ENCODE data around the gene C1QBP. TPM values are rescaled to one million over a fixed set of nuclear protein-coding genes. Genes with fewer than 3 reads are reported as not detected.

The C1QBP gene
- 100 to 1,000 TPM; 663 to 755 (median 712) TPM for total RNA-seq

GRCh38 chr17:5438716-5439445 is at the start of gene C1QBP:
Gene C1QBP (minus strand): TSS chr17:5439155. CDS start chr17:5439073, 82 bp downstream.
- peak; percentile 91 for DNase-seq
- H3K9me3 Mint-ChIP-seq: no peaks in the 10 kb centered on the region
- H3K27me3 Mint-ChIP-seq (ENCODE audit: low read depth): no peaks in the 10 kb centered on the region
- ATAC-seq: peak; percentile 90 to 91
- H3K36me3 Mint-ChIP-seq (ENCODE audit: insufficient read depth): peaks cover 41% of the 10 kb centered on the region
- H3K4me3 Mint-ChIP-seq: peak within 1 kb of the TSS; percentile 92
- H3K4me1 Mint-ChIP-seq (ENCODE audit: low read depth): peaks cover 33% of the 10 kb centered on the region

GRCh38 chr17:5488752-5489151 is 49.8 kb upstream of the C1QBP start:
- ATAC-seq (no peak), DNase-seq (no peak)
- H3K27me3 Mint-ChIP-seq (ENCODE audit: low read depth): no peaks in the 10 kb centered on the region
- no peak overlapping the region for H3K4me3 Mint-ChIP-seq
- H3K9me3 Mint-ChIP-seq: peaks cover 4% of the 10 kb centered on the region
- peaks cover 20% of the 10 kb centered on the region for H3K36me3 Mint-ChIP-seq (ENCODE audit: insufficient read depth)
- H3K4me1 Mint-ChIP-seq (ENCODE audit: low read depth): peaks cover 36% of the 10 kb centered on the region

DNA sequence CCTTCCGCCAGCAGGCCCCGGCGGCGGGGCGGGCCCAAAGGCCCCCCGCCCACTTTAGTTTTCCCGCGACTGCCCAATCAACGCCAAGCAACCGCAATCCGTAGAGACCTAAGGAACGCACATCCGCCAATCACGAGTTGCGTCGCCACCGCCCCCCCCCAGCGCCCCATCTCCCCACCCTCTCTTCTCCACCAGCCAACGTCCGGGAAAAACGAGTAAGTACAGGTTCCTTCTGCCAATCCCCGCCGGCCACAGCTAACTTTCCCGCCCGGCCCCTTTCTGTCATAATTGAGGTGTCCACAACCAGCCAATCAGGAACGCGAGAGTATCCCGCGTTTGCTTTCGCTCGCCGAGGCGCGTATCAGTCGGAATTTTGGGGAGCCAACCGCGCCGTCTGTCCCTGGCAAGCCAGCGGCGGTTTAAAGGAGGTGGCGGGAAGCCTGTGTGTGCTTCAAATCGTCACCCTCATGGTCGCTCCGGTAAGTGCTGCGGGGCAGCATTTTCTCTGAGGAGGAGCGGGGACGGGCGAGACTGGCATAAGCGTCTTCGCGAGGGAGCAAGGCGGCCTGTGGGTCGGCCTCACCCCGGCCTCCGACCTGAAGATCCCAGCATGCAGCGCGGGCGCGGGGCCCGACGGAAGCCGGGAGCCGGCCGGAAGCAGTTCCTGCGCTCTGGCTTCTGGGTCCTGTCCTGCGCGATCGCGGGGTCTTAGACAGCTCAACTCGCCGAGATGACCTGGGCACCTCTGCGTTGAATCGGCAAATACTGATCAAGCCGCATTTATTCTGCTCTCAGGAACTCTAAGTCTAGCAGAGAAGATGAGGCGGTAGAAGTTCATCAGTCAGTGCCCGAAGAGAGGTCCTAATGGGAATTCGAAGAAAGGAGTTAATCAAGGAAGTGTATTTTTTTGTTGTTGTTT is 47.5 kb upstream of the C1QBP start, which contains the start of gene MIS12:
TSS of gene MIS12 (plus strand) at position 361 of the 919 bp plus-strand sequence. CDS start 2,297 bp downstream, outside the sequence.
- Mint-ChIP-seq H3K4me3 (peak within 1 kb of the TSS; percentile 96), H3K36me3 (ENCODE audit: insufficient read depth) (peaks cover 36% of the 10 kb centered on the region), H3K4me1 (ENCODE audit: low read depth) (peaks cover 48% of the 10 kb centered on the region), H3K27me3 (ENCODE audit: low read depth) (no peaks in the 10 kb centered on the region), H3K9me3 (no peaks in the 10 kb centered on the region)
- ATAC-seq (peak; percentile 93 to 94), DNase-seq (peak; percentile 96)

DNA sequence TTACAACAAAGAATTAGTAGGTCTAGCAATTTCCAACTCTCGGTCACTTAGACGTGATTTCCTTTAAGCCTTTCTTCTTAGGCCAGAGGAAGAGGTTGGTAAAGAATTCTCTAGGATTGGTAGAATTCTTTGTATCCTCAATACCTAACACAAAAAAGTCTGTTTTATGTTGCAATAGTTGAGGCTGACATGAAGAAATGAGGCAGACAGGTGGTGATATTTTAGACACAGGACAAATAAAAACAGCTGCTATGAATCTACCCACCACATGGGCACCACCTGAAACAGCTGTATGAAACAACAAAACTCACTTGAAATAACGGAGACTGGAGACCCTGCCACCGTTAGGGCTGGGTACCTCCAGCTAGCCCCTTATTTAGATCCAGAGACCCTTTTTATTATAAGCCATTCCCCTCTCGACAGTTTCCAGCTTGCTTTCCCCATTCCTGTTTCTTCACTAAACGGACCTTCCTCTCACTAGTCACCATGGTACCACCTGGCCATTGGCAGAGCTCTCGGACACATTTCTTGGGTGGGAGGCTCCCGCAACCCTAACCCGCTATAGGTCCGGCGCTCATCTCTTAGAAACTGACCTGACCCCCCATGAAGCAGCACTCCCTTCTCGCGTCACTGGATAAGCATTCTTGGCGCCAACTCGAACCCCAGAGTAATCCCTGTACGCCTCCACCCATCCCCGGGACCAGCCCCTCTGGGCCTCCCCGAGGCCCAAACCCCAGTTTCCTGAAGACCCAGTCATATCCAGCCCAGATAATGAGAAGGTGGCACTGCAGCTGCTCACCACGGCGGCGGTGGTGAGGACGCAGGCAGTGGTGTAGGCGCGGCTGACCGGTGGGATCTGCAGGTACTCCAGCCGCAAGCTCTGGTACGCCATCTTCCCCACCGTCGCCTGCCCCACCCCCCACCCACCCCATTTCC is 46.6 kb upstream of the C1QBP start, which contains the start of gene DERL2:
TSS of gene DERL2 (minus strand) at position 909 of the 936 bp plus-strand sequence. CDS start at position 892, 17 bp downstream.
- H3K4me1 Mint-ChIP-seq (ENCODE audit: low read depth): peaks cover 51% of the 10 kb centered on the region
- H3K36me3 Mint-ChIP-seq (ENCODE audit: insufficient read depth): peaks cover 42% of the 10 kb centered on the region
- no peaks in the 10 kb centered on the region for H3K9me3 Mint-ChIP-seq
- peak within 1 kb of the TSS; percentile 96 for H3K4me3 Mint-ChIP-seq
- DNase-seq (no peak), ATAC-seq (peak; percentile 11 to 13)
- no peaks in the 10 kb centered on the region for H3K27me3 Mint-ChIP-seq (ENCODE audit: low read depth)

DNA sequence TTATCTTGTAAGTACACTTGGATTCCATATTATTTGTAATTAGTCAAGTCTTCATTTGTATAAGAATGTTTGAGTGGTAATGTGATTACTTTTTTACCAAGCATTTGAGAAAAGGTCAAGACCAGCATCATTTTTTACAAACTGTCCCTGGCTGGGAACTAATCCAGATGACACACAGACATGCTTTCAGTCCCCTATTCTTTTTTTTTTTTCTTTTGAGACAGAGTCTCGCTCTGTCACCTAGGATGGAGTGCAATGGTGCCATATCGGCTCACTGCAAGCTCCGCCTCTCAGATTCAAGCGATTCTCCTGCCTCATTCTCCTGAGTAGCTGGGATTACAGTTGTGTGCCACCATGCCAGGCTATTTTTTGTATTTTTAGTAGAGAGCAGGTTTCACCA is 42.5 kb upstream of the C1QBP start:
- Mint-ChIP-seq H3K4me1 (ENCODE audit: low read depth) (peaks cover 37% of the 10 kb centered on the region), H3K4me3 (no peak overlapping the region), H3K9me3 (no peaks in the 10 kb centered on the region), H3K36me3 (ENCODE audit: insufficient read depth) (peaks cover 51% of the 10 kb centered on the region), H3K27me3 (ENCODE audit: low read depth) (no peaks in the 10 kb centered on the region)
- ATAC-seq (no peak), DNase-seq (no peak)

GRCh38 chr17:5480962-5481361 is 42.0 kb upstream of the C1QBP start:
- Mint-ChIP-seq H3K4me3 (no peak overlapping the region), H3K9me3 (no peaks in the 10 kb centered on the region), H3K27me3 (ENCODE audit: low read depth) (no peaks in the 10 kb centered on the region), H3K36me3 (ENCODE audit: insufficient read depth) (peaks cover 51% of the 10 kb centered on the region), H3K4me1 (ENCODE audit: low read depth) (peaks cover 37% of the 10 kb centered on the region)
- DNase-seq: no peak
- ATAC-seq: no peak

DNA sequence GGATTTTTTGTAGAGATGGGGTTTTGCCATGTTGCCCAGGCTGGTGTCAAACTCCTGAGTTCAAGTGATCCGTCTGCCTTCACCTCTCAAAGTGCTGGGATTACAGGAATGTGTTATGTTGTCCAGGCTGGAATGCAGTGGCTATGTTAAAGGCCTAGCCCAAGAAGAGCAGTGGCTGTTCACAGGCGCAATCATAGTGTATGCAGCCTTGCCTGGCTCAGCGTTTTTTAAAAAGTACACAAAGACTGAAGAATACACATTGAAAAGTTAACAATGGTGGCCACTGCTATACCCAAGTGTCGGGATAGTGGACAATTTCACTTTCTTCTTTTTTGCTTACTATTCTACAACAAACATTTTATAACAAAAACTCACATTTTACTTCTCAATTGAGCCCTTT is 40.0 kb upstream of the C1QBP start:
- Mint-ChIP-seq H3K4me3 (no peak overlapping the region), H3K4me1 (ENCODE audit: low read depth) (peaks cover 23% of the 10 kb centered on the region), H3K27me3 (ENCODE audit: low read depth) (no peaks in the 10 kb centered on the region), H3K9me3 (no peaks in the 10 kb centered on the region), H3K36me3 (ENCODE audit: insufficient read depth) (peaks cover 55% of the 10 kb centered on the region)
- no peak for DNase-seq
- no peak for ATAC-seq

DNA sequence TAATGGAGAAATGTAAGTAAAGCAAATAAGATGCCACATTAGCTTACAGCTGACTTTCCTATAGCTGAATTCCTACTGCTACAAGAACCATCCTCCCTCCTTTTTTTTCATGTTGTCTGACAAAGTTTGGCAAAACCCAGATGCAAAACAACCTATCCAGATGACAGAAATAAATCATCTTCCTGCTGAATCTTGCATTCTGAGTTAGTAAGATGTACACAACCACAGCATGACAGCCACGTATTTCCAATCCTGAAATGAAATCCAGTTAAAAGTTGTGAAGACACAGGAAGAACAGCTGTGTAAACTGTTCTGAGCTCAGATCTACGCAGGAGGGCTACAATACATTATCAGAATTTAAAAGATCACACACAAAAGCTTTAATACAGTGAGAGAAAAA is 35.0 kb upstream of the C1QBP start:
- Mint-ChIP-seq H3K4me3 (no peak overlapping the region), H3K9me3 (no peaks in the 10 kb centered on the region), H3K4me1 (ENCODE audit: low read depth) (peaks cover 14% of the 10 kb centered on the region), H3K36me3 (ENCODE audit: insufficient read depth) (peaks cover 40% of the 10 kb centered on the region), H3K27me3 (ENCODE audit: low read depth) (no peaks in the 10 kb centered on the region)
- ATAC-seq (no peak), DNase-seq (no peak)

- Mint-ChIP-seq H3K27me3 (ENCODE audit: low read depth) (no peaks in the 10 kb centered on the region), H3K4me1 (ENCODE audit: low read depth) (peaks cover 17% of the 10 kb centered on the region), H3K4me3 (no peak overlapping the region), H3K36me3 (ENCODE audit: insufficient read depth) (peaks cover 31% of the 10 kb centered on the region), H3K9me3 (no peaks in the 10 kb centered on the region)
- DNase-seq: no peak
- no peak for ATAC-seq
Measured at GRCh38 chr17:5472511-5472910, 33.6 kb upstream of the C1QBP start.

DNA sequence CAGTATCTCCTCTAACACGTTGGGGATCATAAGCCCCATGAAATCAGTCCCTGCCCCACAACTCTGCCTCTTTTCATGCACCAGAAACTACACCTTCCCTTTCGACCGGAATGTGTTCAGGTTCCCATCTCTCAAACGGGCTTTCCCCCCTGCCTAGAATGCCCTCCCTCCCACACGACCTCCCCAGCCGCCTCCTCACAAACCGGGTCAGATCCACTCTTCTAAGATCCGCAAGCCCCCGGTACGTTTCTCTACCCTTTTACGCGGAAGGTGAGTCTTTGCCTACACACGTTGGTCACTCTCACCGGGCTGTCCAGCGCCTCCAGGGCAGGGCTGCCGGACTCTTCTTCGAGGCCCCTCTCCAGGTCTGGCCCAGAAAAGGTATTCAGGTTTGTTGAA is 29.1 kb upstream of the C1QBP start:
- peaks cover 40% of the 10 kb centered on the region for H3K4me1 Mint-ChIP-seq (ENCODE audit: low read depth)

GRCh38 chr17:5467416-5467815 is 28.5 kb upstream of the C1QBP start:
- DNase-seq (no peak), ATAC-seq (no peak)
- no peaks in the 10 kb centered on the region for H3K27me3 Mint-ChIP-seq (ENCODE audit: low read depth)
- H3K36me3 Mint-ChIP-seq (ENCODE audit: insufficient read depth): peaks cover 18% of the 10 kb centered on the region
- H3K4me1 Mint-ChIP-seq (ENCODE audit: low read depth): peaks cover 40% of the 10 kb centered on the region
- H3K9me3 Mint-ChIP-seq: no peaks in the 10 kb centered on the region
- peak overlapping the region; percentile 92 for H3K4me3 Mint-ChIP-seq

More for the DNA sequence above, 29.1 kb upstream of the C1QBP start:
- peak; percentile 28 to 39 for ATAC-seq
- Mint-ChIP-seq H3K9me3 (no peaks in the 10 kb centered on the region), H3K36me3 (ENCODE audit: insufficient read depth) (peaks cover 19% of the 10 kb centered on the region), H3K4me3 (peak overlapping the region; percentile 92), H3K27me3 (ENCODE audit: low read depth) (no peaks in the 10 kb centered on the region)
- peak; percentile 34 for DNase-seq

DNA sequence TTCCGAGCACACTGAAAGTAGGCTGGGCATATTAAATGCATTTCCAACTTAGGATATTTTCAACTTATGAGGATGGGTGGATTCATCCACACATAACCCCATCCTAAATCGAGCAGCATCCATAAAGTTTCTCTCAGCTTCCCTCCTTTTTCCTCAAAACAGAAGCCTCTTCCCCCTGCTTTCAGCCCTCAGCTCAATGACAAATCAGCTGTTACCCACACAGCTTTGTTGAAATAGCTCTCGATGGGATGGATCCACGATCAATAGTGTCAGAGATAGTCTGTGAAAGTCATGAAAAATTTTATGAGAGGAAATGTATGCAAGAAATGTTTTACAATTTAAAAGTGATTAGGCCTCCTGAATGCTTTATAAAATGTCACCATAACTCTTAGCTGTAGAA is 27.3 kb upstream of the C1QBP start:
- Mint-ChIP-seq H3K4me1 (ENCODE audit: low read depth) (peaks cover 40% of the 10 kb centered on the region), H3K9me3 (no peaks in the 10 kb centered on the region), H3K4me3 (peak overlapping the region; percentile 92), H3K27me3 (ENCODE audit: low read depth) (no peaks in the 10 kb centered on the region), H3K36me3 (ENCODE audit: insufficient read depth) (peaks cover 13% of the 10 kb centered on the region)
- ATAC-seq (no peak), DNase-seq (no peak)

DNA sequence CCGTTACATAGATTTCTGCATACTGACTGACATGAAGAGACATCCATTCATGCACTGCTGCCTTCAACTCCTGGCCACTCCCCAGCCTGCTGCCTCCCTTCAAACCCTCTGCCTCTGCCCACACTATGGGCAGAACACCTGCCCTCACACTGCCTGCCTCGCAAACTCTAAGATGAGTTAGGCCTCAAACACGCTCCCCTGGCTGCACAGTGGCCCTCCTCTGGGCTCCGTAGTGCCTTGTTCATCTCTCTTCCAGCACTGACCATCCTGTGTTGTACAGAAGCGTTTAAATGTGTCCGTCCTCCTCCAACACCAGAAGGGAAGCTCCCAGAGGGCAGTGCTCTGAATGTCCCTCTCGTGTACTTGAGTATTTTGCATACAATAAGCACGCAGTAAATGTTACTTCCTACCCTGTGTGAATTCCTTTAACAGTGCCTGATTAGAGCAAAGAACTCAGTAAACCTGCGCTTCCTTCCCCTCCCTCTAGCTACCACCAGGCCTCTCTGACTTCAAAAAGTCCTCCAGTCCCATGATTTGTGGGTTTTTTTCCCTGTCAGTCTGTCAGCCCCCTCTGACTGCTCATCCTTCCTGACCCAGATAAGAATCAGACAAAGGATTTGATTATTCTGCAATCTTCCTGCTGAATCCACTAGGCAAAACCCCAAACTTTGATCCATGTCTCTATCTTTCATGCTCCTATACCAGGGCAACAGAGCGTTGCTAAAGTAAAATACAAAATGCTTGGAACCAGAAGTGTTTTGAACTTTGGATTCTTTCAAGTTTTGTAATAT is 26.0 kb upstream of the C1QBP start:
- Mint-ChIP-seq H3K4me1 (ENCODE audit: low read depth) (peaks cover 38% of the 10 kb centered on the region), H3K36me3 (ENCODE audit: insufficient read depth) (peaks cover 16% of the 10 kb centered on the region), H3K4me3 (no peak overlapping the region), H3K9me3 (no peaks in the 10 kb centered on the region), H3K27me3 (ENCODE audit: low read depth) (no peaks in the 10 kb centered on the region)
- DNase-seq (no peak), ATAC-seq (no peak)

All from activated T-cell treated with anti-CD3 and anti-CD28 coated beads, Interleukin-2, amount 50 U/mL, for 4 hours (primary cell).